Psoas muscle (tissue), 8 donors: ENCODE measurements around the gene KRTAP12-2. TPM values are rescaled to one million over a fixed set of nuclear protein-coding genes. Genes with fewer than 3 reads are reported as not detected.

Experiments
- ATAC-seq, 4 donors: fragments of 200-7000 bp; cut with Tn5 transposase; one replicate each; pipeline ENCODE4 v1.9.1; 2020; ENCODE audit warnings: moderate library complexity in 3 of 4, mild to moderate bottlenecking in 2 of 4
- DNase-seq, 2 donors: peaks; one replicate each; pipeline ENCODE4 v3.0.0-alpha.2; 2020
- H3K27ac ChIP-seq: fragments of 200-600 bp; one replicate; pipeline ENCODE4 v1.8.0; 2022
- H3K27me3 ChIP-seq, 3 donors: fragments of 200-600 bp in 1 of 3; one replicate each; pipeline versions ENCODE4 v1.6.1 to v1.8.0; 2013 to 2022; ENCODE audit warnings: low read length in 2 of 3, mild to moderate bottlenecking in 2 of 3, moderate library complexity in 1 of 3; ENCODE audit not compliant: insufficient read depth in 3 of 3
- H3K36me3 ChIP-seq, 2 donors: fragments of 200-600 bp in 1 of 2; one replicate each; pipeline versions ENCODE4 v1.6.1 to v1.8.0; 2013 to 2022; ENCODE audit warnings: low read depth in 1 of 2, mild to moderate bottlenecking in 1 of 2, moderate library complexity in 1 of 2; ENCODE audit not compliant: insufficient read depth in 1 of 2
- H3K4me1 ChIP-seq: fragments of 200-600 bp; one replicate; pipeline ENCODE4 v1.8.0; 2022
- H3K4me3 ChIP-seq: fragments of 200-600 bp; one replicate; pipeline ENCODE4 v1.8.0; 2022; ENCODE audit warnings: mild to moderate bottlenecking
- H3K9me3 ChIP-seq: fragments of 200-600 bp; one replicate; pipeline ENCODE4 v1.8.0; 2022
- CTCF ChIP-seq: fragments of 200-600 bp; IDR thresholded peaks from one replicate; pipeline ENCODE4 v1.8.0; 2022; ENCODE audit warnings: antibody characterized with exemption
- WGBS, 3 donors: extraction: QIAGEN DNeasy Blood & Tissue Kit; methylation state at CpG; one replicate each; pipeline versions ENCODE4 v1.1.6 to v1.1.7; 2013; 5-methylcytosine and 5-hydroxymethylcytosine counted together
- intact Hi-C, 2 donors: fragments of 100-400 bp; cut with DNase I; formaldehyde crosslinking; loops; one replicate each; pipeline versions ENCODE4 v1.11.0 to v1.14.2; 2022
- polyA plus RNA-seq, 3 donors: library from polyadenylated mRNA; stranded (reverse); fragments of 200-250 nt; gene quantifications; one replicate each; pipeline ENCODE4 v1.2.3, GENCODE V29; 2013
- total RNA-seq, 4 donors: library from RNA; stranded (reverse); fragmentation: NEBNext Ultra II Directional in 2 of 4; extraction: Animal tissue kit (Norgen Biotek cat#: 25700) in 2 of 4; gene quantifications; one replicate each; pipeline versions ENCODE4 v1.2.1 to v1.2.4, GENCODE V29; 2021 to 2023
- donor health status: healthy with polysubstance abuse.
- donor health status: DM: no; HTN: no; CAD: no; lungs with moderate emphysema.
- donor health status: Bipolar disorder and iron deficiency.
- donor health status: healthy.
- donor health status: DM: yes; HTN: yes; CAD: no.
- donor health status: DM: no; HTN: no; CAD: no.
- donor health status: DM: no; HTN: no; CAD: no.
- donor health status: DM: yes; HTN: yes; CAD: no.

KRTAP12-2 gene
- total and polyA plus RNA-seq, 7 donors = not detected

DNA sequence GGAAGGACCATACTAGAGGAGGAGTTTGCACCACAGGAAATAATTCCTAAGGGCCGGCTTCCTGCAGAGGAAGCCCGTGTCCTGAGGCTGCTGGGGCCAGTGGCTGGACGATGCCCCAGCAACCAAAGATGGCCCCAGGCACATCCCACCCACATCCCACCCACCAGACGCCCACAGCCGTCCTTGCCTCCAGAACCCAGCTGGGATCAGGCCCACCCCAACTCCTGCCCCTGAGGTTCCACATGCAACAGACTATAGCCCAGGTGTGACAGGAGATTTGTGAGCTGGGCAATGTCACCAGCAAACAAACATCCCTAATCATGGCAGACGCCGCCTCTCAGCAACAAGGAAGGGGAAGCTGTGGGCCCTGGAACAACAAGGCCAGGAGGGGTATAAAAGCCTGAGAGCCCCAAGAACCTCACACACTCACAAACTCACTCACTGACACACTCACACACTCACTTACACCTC lies 40.0 kb downstream of the KRTAP12-2 start, which contains the start of gene KRTAP10-9:
Gene KRTAP10-9, plus strand, starts transcription at position 421 of the 471 bp plus-strand sequence. CDS start 79 bp downstream, outside the sequence.
- 44 to 51% (median 48%) methylated on average over 6 to 7 of the region's 7 CpGs for WGBS, 3 donors
- intact Hi-C loops = no loop called here

GRCh38 chr21:44626262-44626661 lies 40.5 kb downstream of the KRTAP12-2 start:
- DNase-seq (peak in 1 of 2 donors; percentile 47), ATAC-seq (no peak)
- Histone ChIP-seq H3K36me3 (no peaks in the 10 kb centered on the region), H3K4me1 (no peaks in the 10 kb centered on the region), H3K27ac (no peak overlapping the region), H3K9me3 (peaks cover 14% of the 10 kb centered on the region), H3K4me3 (no peak overlapping the region), H3K27me3 (peaks cover 0 to 13% (median 0%) of the 10 kb centered on the region in 3 donors)
- 60 to 66% (median 64%) methylated on average over 10 of the region's 10 CpGs for WGBS, 3 donors
- no peak for TF ChIP-seq CTCF
- intact Hi-C loops = no loop called here

More for the DNA sequence above, 40.0 kb downstream of the KRTAP12-2 start, which contains the start of gene KRTAP10-9:
- Histone ChIP-seq H3K9me3 (peaks cover 14% of the 10 kb centered on the region), H3K27me3 (peaks cover 0 to 13% (median 0%) of the 10 kb centered on the region in 3 donors), H3K27ac (no peak within 1 kb of the TSS), H3K36me3 (no peaks in the 10 kb centered on the region), H3K4me3 (no peak within 1 kb of the TSS), H3K4me1 (no peaks in the 10 kb centered on the region)
- DNase-seq = no peak
- no peak for TF ChIP-seq CTCF
- no peak for ATAC-seq

GRCh38 chr21:44625756-44626155 lies 41.0 kb downstream of the KRTAP12-2 start:
- Histone ChIP-seq H3K9me3 (peaks cover 14% of the 10 kb centered on the region), H3K27me3 (peaks cover 0 to 13% (median 0%) of the 10 kb centered on the region in 3 donors), H3K36me3 (no peaks in the 10 kb centered on the region), H3K4me1 (no peaks in the 10 kb centered on the region), H3K4me3 (no peak overlapping the region), H3K27ac (no peak overlapping the region)
- ATAC-seq = no peak
- DNase-seq = no peak
- intact Hi-C loops = no loop called here
- 63 to 73% (median 71%) methylated on average over 7 of the region's 7 CpGs for WGBS, 3 donors
- TF ChIP-seq CTCF = no peak

DNA sequence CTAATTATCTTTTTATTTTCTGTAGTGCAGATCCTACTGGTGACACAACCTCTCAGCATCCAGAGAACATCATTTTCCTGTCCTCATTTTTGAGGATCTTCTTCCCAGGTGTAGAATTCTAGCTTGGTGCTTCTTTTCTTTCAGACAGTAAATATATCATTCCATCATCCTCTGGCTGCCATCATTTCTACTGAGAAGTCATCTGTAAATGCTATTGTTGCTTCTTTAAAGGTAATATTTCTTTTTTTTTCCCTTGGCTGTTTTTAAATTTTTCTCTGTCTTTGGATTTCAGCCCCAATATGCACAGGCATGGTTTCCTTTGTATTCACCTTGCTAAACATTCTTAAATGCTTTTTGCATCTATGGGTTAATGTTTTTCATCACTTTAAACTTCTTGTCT lies 43.2 kb downstream of the KRTAP12-2 start:
- ATAC-seq (no peak), DNase-seq (no peak)
- peaks cover 0 to 9% (median 0%) of the 10 kb centered on the region in 3 donors for H3K27me3 ChIP-seq
- no peak overlapping the region for H3K27ac ChIP-seq
- intact Hi-C loops = loop anchor here in 1 of 2 donors (5.0 kb wide), 1 partner anchor 169 kb away; no protein-coding TSS in a partner anchor
- no peak for TF ChIP-seq CTCF
- H3K4me3 ChIP-seq = no peak overlapping the region
- peaks cover 14% of the 10 kb centered on the region for H3K9me3 ChIP-seq
- H3K4me1 ChIP-seq = no peaks in the 10 kb centered on the region
- no peaks in the 10 kb centered on the region for H3K36me3 ChIP-seq

DNA sequence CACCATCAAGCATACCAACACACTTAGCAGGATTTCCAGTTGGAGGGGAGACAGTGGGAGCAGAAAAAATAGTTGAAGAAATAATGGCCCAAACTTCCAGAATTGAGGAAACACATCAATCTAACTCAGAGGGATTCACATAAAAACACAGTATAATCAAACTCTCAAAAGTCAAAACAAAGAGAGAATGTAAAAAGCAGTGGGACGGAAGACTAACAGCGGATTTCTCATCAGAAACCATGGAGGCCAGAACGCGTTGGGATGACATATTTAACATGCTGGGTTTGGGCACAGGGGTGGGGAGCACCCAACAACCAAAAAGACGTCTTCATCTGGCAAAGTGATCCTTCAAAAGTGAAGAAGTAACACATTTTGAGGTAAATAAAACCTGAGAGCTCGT lies 46.8 kb downstream of the KRTAP12-2 start:
- DNase-seq (no peak), ATAC-seq (no peak)
- Histone ChIP-seq H3K4me3 (no peak overlapping the region), H3K4me1 (no peaks in the 10 kb centered on the region), H3K9me3 (peaks cover 14% of the 10 kb centered on the region), H3K27me3 (peaks cover 0 to 17% (median 0%) of the 10 kb centered on the region in 3 donors), H3K36me3 (no peaks in the 10 kb centered on the region), H3K27ac (no peak overlapping the region)
- 82 to 86% (median 85%) methylated on average over 6 of the region's 6 CpGs for WGBS, 3 donors
- intact Hi-C loops = loop anchor here in 1 of 2 donors (5.0 kb wide), 1 partner anchor 172 kb away; no protein-coding TSS in a partner anchor
- TF ChIP-seq CTCF = no peak
